ENCODE results near the gene RAB42.
"Not testable (repeated sequence)": the region's sequence is repeated elsewhere in the genome, so short reads cannot be mapped to it uniquely, and the experiment has no call there.

Gene RAB42

GRCh38 chr1:28564310-28564709 lies 27.8 kb upstream of the RAB42 start:
- H3K4me3 ChIP-seq (ENCODE audit: low read depth, low read length) = no peak overlapping the region
- DNase-seq (ENCODE audit: low read depth) = no peak
- TF ChIP-seq, protein P1, sequence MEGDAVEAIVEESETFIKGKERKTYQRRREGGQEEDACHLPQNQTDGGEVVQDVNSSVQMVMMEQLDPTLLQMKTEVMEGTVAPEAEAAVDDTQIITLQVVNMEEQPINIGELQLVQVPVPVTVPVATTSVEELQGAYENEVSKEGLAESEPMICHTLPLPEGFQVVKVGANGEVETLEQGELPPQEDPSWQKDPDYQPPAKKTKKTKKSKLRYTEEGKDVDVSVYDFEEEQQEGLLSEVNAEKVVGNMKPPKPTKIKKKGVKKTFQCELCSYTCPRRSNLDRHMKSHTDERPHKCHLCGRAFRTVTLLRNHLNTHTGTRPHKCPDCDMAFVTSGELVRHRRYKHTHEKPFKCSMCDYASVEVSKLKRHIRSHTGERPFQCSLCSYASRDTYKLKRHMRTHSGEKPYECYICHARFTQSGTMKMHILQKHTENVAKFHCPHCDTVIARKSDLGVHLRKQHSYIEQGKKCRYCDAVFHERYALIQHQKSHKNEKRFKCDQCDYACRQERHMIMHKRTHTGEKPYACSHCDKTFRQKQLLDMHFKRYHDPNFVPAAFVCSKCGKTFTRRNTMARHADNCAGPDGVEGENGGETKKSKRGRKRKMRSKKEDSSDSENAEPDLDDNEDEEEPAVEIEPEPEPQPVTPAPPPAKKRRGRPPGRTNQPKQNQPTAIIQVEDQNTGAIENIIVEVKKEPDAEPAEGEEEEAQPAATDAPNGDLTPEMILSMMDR (IDR thresholded peaks at IDR 0.05; ENCODE audit: low read depth, low read length, missing control alignments) = no peak

GRCh38 chr1:28565040-28565439 lies 27.0 kb upstream of the RAB42 start:
- no peak for DNase-seq (ENCODE audit: low read depth)
- no peak overlapping the region for H3K4me3 ChIP-seq (ENCODE audit: low read depth, low read length)

DNA sequence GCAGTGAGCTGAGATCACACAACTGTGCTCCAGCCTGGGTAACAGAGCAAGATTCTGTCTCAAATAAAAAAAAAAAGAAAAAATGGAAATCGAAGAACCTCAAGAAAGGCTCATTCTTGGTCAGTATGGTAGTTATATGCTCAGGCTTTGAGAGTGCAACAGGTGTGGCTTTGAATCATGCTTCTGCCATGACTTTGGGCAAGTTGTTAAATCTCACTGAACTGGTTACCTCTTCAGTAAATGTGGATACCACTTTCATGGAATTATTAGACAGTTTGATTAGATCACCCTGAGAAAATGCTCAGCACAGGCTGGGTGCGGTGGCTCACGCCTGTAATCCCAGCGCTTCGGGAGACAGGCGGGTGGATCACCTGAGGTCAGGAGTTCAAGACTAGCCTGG lies 26.3 kb upstream of the RAB42 start:
- no peak for DNase-seq (ENCODE audit: low read depth)
- H3K4me3 ChIP-seq (ENCODE audit: low read depth, low read length) = no peak overlapping the region
- TF ChIP-seq, protein P1 (IDR thresholded peaks at IDR 0.05; ENCODE audit: low read depth, low read length, missing control alignments) = no peak

More at GRCh38 chr1:28565040-28565439, 27.0 kb upstream of the RAB42 start:
- TF ChIP-seq, protein P1 (IDR thresholded peaks at IDR 0.05; ENCODE audit: low read depth, low read length, missing control alignments) = no peak

DNA sequence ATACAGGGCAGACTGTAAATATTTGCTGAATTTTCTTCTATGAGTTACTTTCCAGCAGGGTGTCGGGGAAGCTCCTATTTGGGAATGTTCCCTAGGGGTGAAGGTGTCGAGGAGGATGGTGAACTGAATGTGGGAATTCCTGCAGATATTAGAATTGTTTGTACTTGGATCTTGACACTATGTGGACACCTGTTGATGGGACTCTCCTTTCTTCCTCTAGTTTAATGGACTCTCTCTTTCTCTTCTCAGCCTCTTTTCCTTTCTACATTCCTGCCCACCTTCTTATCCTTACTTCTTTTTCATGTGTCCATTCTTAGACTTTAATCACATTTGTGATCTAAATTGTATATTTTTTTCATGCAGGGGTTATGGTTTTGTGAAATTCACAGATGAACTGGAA lies 25.1 kb upstream of the RAB42 start:
- DNase-seq (ENCODE audit: low read depth) = no peak
- TF ChIP-seq, protein P1 (IDR thresholded peaks at IDR 0.05; ENCODE audit: low read depth, low read length, missing control alignments) = no peak
- no peak overlapping the region for H3K4me3 ChIP-seq (ENCODE audit: low read depth, low read length)

DNA sequence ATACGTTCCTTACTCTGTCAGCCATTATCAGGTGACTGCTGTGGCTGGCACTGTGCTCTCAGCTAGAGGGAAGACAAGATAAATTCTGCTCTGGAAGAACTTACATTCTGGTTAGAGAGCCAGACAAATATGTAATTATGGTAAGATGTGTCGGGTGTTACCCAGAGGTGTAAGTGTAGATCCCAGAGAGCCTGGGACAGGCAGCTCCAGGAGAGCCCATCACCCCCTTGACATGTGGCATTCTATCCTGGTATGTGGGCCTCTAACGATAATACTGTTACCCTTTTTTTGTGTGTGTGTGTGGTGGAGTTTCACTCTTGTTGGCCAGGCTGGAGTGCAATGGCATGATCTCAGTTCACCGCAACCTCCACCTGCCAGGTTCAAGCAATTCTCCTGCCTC lies 20.2 kb upstream of the RAB42 start:
- TF ChIP-seq, protein P1 (IDR thresholded peaks at IDR 0.05; ENCODE audit: low read depth, low read length, missing control alignments) = no peak
- no peak overlapping the region for H3K4me3 ChIP-seq (ENCODE audit: low read depth, low read length)
- DNase-seq (ENCODE audit: low read depth) = no peak

GRCh38 chr1:28572891-28573290 lies 19.2 kb upstream of the RAB42 start:
- H3K4me3 ChIP-seq (ENCODE audit: low read depth, low read length); DNase-seq (ENCODE audit: low read depth): not testable (repeated sequence)

- no peak overlapping the region for H3K4me3 ChIP-seq (ENCODE audit: low read depth, low read length)
- DNase-seq (ENCODE audit: low read depth) = no peak
- TF ChIP-seq, protein P1 (IDR thresholded peaks at IDR 0.05; ENCODE audit: low read depth, low read length, missing control alignments) = no peak
Observed at GRCh38 chr1:28573564-28573963, 18.5 kb upstream of the RAB42 start.
